Muscle layer of colon (tissue), 2 donors: ENCODE measurements around the gene BRAT1.
A peak's percentile ranks its signal among the peaks of the same experiment; 100 is the strongest.
"Not testable (repeated sequence)": the region's sequence is repeated elsewhere in the genome, so short reads cannot be mapped to it uniquely, and the experiment has no call there.

Source experiments
- H3K27ac ChIP-seq: one replicate; pipeline ENCODE4 v1.7.0; 2013; ENCODE audit warnings: low read depth, mild to moderate bottlenecking, low read length, moderate library complexity
- H3K27me3 ChIP-seq, 2 donors: one replicate each; pipeline ENCODE4 v1.7.0; 2013; ENCODE audit warnings: low read length in 2 of 2, mild to moderate bottlenecking in 2 of 2; ENCODE audit not compliant: insufficient read depth in 2 of 2, control insufficient read depth in 1 of 2
- H3K36me3 ChIP-seq: one replicate; pipeline ENCODE4 v1.7.0; 2013; ENCODE audit warnings: mild to moderate bottlenecking, low read length; ENCODE audit not compliant: insufficient read depth
- H3K4me1 ChIP-seq: one replicate; pipeline ENCODE4 v1.7.0; 2013; ENCODE audit warnings: mild to moderate bottlenecking, low read length; ENCODE audit not compliant: insufficient read depth
- H3K4me3 ChIP-seq, 2 donors: one replicate each; pipeline ENCODE4 v1.7.0; 2013; ENCODE audit warnings: low read length in 2 of 2, low read depth in 1 of 2, mild to moderate bottlenecking in 1 of 2, moderate library complexity in 1 of 2
- H3K9ac ChIP-seq: one replicate; pipeline ENCODE4 v1.7.0; 2013; ENCODE audit warnings: low read length
- H3K9me3 ChIP-seq: one replicate; pipeline ENCODE4 v1.7.0; 2013; ENCODE audit warnings: mild to moderate bottlenecking, low read length
- donor health status: abdominal sarcoma.
- donor health status: Adenocarcinoma of cecum.

Gene BRAT1

GRCh38 chr7:2568521-2569223, 13.3 kb upstream of the BRAT1 start:
- H3K9ac ChIP-seq, result no peak overlapping the region

GRCh38 chr7:2567679-2568278, 12.5 kb upstream of the BRAT1 start:
- Histone ChIP-seq H3K4me1 (no peaks in the 10 kb centered on the region), H3K9ac (no peak overlapping the region), H3K4me3 (no peak overlapping the region), H3K27ac (no peak overlapping the region), H3K27me3 (no peaks in the 10 kb centered on the region), H3K9me3 (no peaks in the 10 kb centered on the region), H3K36me3 (no peaks in the 10 kb centered on the region)

More at GRCh38 chr7:2568521-2569223, 13.3 kb upstream of the BRAT1 start:
- Histone ChIP-seq H3K4me1 (no peaks in the 10 kb centered on the region), H3K4me3 (no peak overlapping the region), H3K27ac (no peak overlapping the region), H3K27me3 (no peaks in the 10 kb centered on the region), H3K9me3 (no peaks in the 10 kb centered on the region), H3K36me3 (peaks cover 4% of the 10 kb centered on the region)

- H3K4me3 ChIP-seq, result no peak overlapping the region
- H3K4me1 ChIP-seq, result no peaks in the 10 kb centered on the region
- no peak overlapping the region for H3K9ac ChIP-seq
- no peaks in the 10 kb centered on the region for H3K36me3 ChIP-seq
- H3K27ac ChIP-seq, result no peak overlapping the region
- no peaks in the 10 kb centered on the region for H3K9me3 ChIP-seq
- H3K27me3 ChIP-seq, result no peaks in the 10 kb centered on the region
These were observed 11.8 kb upstream of the BRAT1 start for GRCh38 chr7:2566890-2567678.

GRCh38 chr7:2566348-2566889, 11.1 kb upstream of the BRAT1 start:
- Histone ChIP-seq H3K4me1 (no peaks in the 10 kb centered on the region), H3K9ac (no peak overlapping the region), H3K9me3 (no peaks in the 10 kb centered on the region), H3K27me3 (no peaks in the 10 kb centered on the region), H3K36me3 (no peaks in the 10 kb centered on the region), H3K4me3 (no peak overlapping the region), H3K27ac (no peak overlapping the region)

GRCh38 chr7:2564970-2565540, 9.7 kb upstream of the BRAT1 start:
- Histone ChIP-seq H3K36me3 (no peaks in the 10 kb centered on the region), H3K4me1 (peaks cover 2% of the 10 kb centered on the region), H3K4me3 (no peak overlapping the region), H3K9ac (no peak overlapping the region), H3K27me3 (no peaks in the 10 kb centered on the region), H3K9me3 (no peaks in the 10 kb centered on the region), H3K27ac (no peak overlapping the region)

GRCh38 chr7:2563955-2564354, 8.6 kb upstream of the BRAT1 start:
- H3K9me3 ChIP-seq, H3K36me3 ChIP-seq, H3K4me3 ChIP-seq, H3K27me3 ChIP-seq, H3K9ac ChIP-seq, H3K27ac ChIP-seq, H3K4me1 ChIP-seq: not testable (repeated sequence)

GRCh38 chr7:2559283-2559950, 4.1 kb upstream of the BRAT1 start:
- no peaks in the 10 kb centered on the region for H3K36me3 ChIP-seq
- no peaks in the 10 kb centered on the region for H3K27me3 ChIP-seq
- H3K27ac ChIP-seq, result peak overlapping the region; percentile 55
- peaks cover 18% of the 10 kb centered on the region for H3K4me1 ChIP-seq
- H3K4me3 ChIP-seq, result peak overlapping the region; percentile 81 to 98
- H3K9ac ChIP-seq, result no peak overlapping the region
- H3K9me3 ChIP-seq, result no peaks in the 10 kb centered on the region

GRCh38 chr7:2558629-2559282, 3.4 kb upstream of the BRAT1 start, which contains the start of gene IQCE:
Gene IQCE, plus strand, starts transcription at chr7:2558979. Its CDS starts 203 bp downstream, at chr7:2559182.
- Histone ChIP-seq H3K9ac (no peak within 1 kb of the TSS), H3K4me1 (peaks cover 25% of the 10 kb centered on the region), H3K4me3 (peak within 1 kb of the TSS; percentile 81 to 98), H3K27me3 (no peaks in the 10 kb centered on the region), H3K36me3 (no peaks in the 10 kb centered on the region), H3K9me3 (no peaks in the 10 kb centered on the region), H3K27ac (peak within 1 kb of the TSS; percentile 55)

- Histone ChIP-seq H3K9ac (peak overlapping the region; percentile 57), H3K4me1 (peaks cover 26% of the 10 kb centered on the region), H3K9me3 (no peaks in the 10 kb centered on the region), H3K4me3 (peak overlapping the region; percentile 80 to 93), H3K36me3 (peaks cover 6% of the 10 kb centered on the region), H3K27me3 (no peaks in the 10 kb centered on the region), H3K27ac (peak overlapping the region; percentile 52)
These were observed 638 bp downstream of the BRAT1 start for GRCh38 chr7:2554661-2555111.

GRCh38 chr7:2553831-2554581, 1.3 kb downstream of the BRAT1 start:
- Histone ChIP-seq H3K9ac (peak overlapping the region; percentile 57), H3K4me3 (peak overlapping the region; percentile 80 to 93), H3K27ac (peak overlapping the region; percentile 52), H3K36me3 (peaks cover 6% of the 10 kb centered on the region), H3K27me3 (no peaks in the 10 kb centered on the region), H3K9me3 (no peaks in the 10 kb centered on the region), H3K4me1 (peaks cover 24% of the 10 kb centered on the region)
